Measurements from ENCODE around the gene NLRC5. TPM values are rescaled to one million over a fixed set of nuclear protein-coding genes. Genes with fewer than 3 reads are reported as not detected.
"Not testable (repeated sequence)": the region's sequence is repeated elsewhere in the genome, so short reads cannot be mapped to it uniquely, and the experiment has no call there.

Gene NLRC5
- total RNA-seq, 1 donor from 2014 or later: 60.1 TPM

- ATAC-seq (no peak), DNase-seq (ENCODE audit: low spot score) (no peak)
- intact Hi-C loops (cut with DNase I): no loop called here
These were observed 28.6 kb upstream of the NLRC5 start for GRCh38 chr16:56960681-56961281.

- no peak for ATAC-seq
- no peak for DNase-seq (ENCODE audit: low spot score)
- intact Hi-C loops (cut with DNase I): no loop called here
These were observed 28.0 kb upstream of the NLRC5 start for GRCh38 chr16:56961386-56961785.

GRCh38 chr16:56961851-56962281 is 27.5 kb upstream of the NLRC5 start, which contains the start of gene CETP:
TSS of gene CETP (plus strand) at chr16:56961950. CDS start at chr16:56961980, 30 bp downstream.
- ATAC-seq: no peak
- intact Hi-C loops (cut with DNase I): no loop called here

GRCh38 chr16:56964243-56965148 is 24.9 kb upstream of the NLRC5 start:
- intact Hi-C loops (cut with DNase I): no loop called here
- peak; percentile 79 for ATAC-seq
- peak; percentile 90 for DNase-seq (ENCODE audit: low spot score)

More at GRCh38 chr16:56961851-56962281, 27.5 kb upstream of the NLRC5 start, which contains the start of gene CETP:
- no peak for DNase-seq (ENCODE audit: low spot score)

- DNase-seq (ENCODE audit: low spot score): no peak
- ATAC-seq: peak; percentile 16
- intact Hi-C loops (cut with DNase I): no loop called here
These were observed 23.9 kb upstream of the NLRC5 start for GRCh38 chr16:56965149-56966092.

- ATAC-seq: no peak
- intact Hi-C loops (cut with DNase I): no loop called here
- no peak for DNase-seq (ENCODE audit: low spot score)
These were observed 23.3 kb upstream of the NLRC5 start for GRCh38 chr16:56966093-56966475.

- intact Hi-C loops (cut with DNase I): no loop called here
- DNase-seq (ENCODE audit: low spot score) (no peak), ATAC-seq (peak; percentile 34)
These were observed 21.6 kb upstream of the NLRC5 start for GRCh38 chr16:56967733-56968132.

GRCh38 chr16:56969769-56970168 is 19.6 kb upstream of the NLRC5 start:
- intact Hi-C loops (cut with DNase I): no loop called here
- DNase-seq (ENCODE audit: low spot score): no peak
- ATAC-seq: no peak

- DNase-seq (ENCODE audit: low spot score) (no peak), ATAC-seq (no peak)
- intact Hi-C loops (cut with DNase I): no loop called here
These were observed 18.2 kb upstream of the NLRC5 start for GRCh38 chr16:56970934-56971767.

GRCh38 chr16:56971768-56972043 is 17.7 kb upstream of the NLRC5 start:
- ATAC-seq (no peak), DNase-seq (ENCODE audit: low spot score) (no peak)
- intact Hi-C loops (cut with DNase I): no loop called here

GRCh38 chr16:56972403-56973293 is 16.7 kb upstream of the NLRC5 start:
- no peak for DNase-seq (ENCODE audit: low spot score)
- intact Hi-C loops (cut with DNase I): no loop called here
- no peak for ATAC-seq

- intact Hi-C loops (cut with DNase I): no loop called here
- DNase-seq (ENCODE audit: low spot score) (no peak), ATAC-seq (no peak)
These were observed 16.1 kb upstream of the NLRC5 start for GRCh38 chr16:56973294-56973689.

- ATAC-seq; intact Hi-C loops (cut with DNase I): not testable (repeated sequence)
These were observed 15.5 kb upstream of the NLRC5 start for GRCh38 chr16:56973899-56974298.

GRCh38 chr16:56974549-56975300 is 14.6 kb upstream of the NLRC5 start:
- ATAC-seq: no peak
- DNase-seq (ENCODE audit: low spot score): no peak
- intact Hi-C loops (cut with DNase I): no loop called here

More at GRCh38 chr16:56973899-56974298, 15.5 kb upstream of the NLRC5 start:
- DNase-seq (ENCODE audit: low spot score): not testable (repeated sequence)

GRCh38 chr16:56975714-56976113 is 13.6 kb upstream of the NLRC5 start:
- DNase-seq (ENCODE audit: low spot score) (no peak), ATAC-seq (no peak)
- intact Hi-C loops (cut with DNase I): no loop called here

- no peak for DNase-seq (ENCODE audit: low spot score)
- intact Hi-C loops (cut with DNase I): no loop called here
- ATAC-seq: no peak
These were observed 12.1 kb upstream of the NLRC5 start for GRCh38 chr16:56977216-56977615.
